ENCODE results near the gene MB21D2. TPM values are rescaled to one million over a fixed set of nuclear protein-coding genes. Genes with fewer than 3 reads are reported as not detected.

The MB21D2 gene
- total RNA-seq, 1 experiment from 2014 or later = 2.8 TPM

GRCh38 chr3:192947421-192947820, 29.8 kb upstream of the MB21D2 start:
- H3K9me3 ChIP-seq (ENCODE audit: control insufficient read depth in 1 of 2, insufficient read depth in 1 of 2, low read depth in 1 of 2, low read length in 2 of 2) = no peaks in the 10 kb centered on the region
- no peak overlapping the region for H3K4me3 ChIP-seq (replicated peaks in 1 of 2; ENCODE audit: low read depth in 1 of 2, low read length in 2 of 2)
- no TSS peak for BruUV-seq (replicated peaks)
- DNase-seq (ENCODE audit: low read depth, low spot score) (no peak), ATAC-seq (no peak)
- TF ChIP-seq ELF1 (IDR thresholded peaks at IDR 0.05; ENCODE audit: borderline replicate concordance, low read depth) (no peak), SRF (IDR thresholded peaks at IDR 0.05; ENCODE audit: low read depth) (no peak), SIN3A (IDR thresholded peaks at IDR 0.05; ENCODE audit: low read depth) (no peak), EZH2 (IDR thresholded peaks at IDR 0.05) (no peak), ZFX (IDR thresholded peaks at IDR 0.05) (no peak), MAX (IDR thresholded peaks at IDR 0.05) (no peak), YY1 (IDR thresholded peaks at IDR 0.05; ENCODE audit: extremely low read depth, insufficient replicate concordance, low read depth, low read length) (no peak), CTCF (IDR thresholded peaks at IDR 0.05 in 2 of 3, conservative IDR thresholded peaks at IDR 0.05 in 1 of 3; ENCODE audit: borderline replicate concordance in 1 of 3, insufficient read depth in 1 of 3, low read depth in 2 of 3, low read length in 2 of 3) (no peak), EGR1 (IDR thresholded peaks at IDR 0.05; ENCODE audit: low read depth) (no peak), SP1 (IDR thresholded peaks at IDR 0.05; ENCODE audit: low read depth) (no peak), EZH2phosphoT487 (IDR thresholded peaks at IDR 0.05; ENCODE audit: borderline replicate concordance) (no peak), POLR2A (IDR thresholded peaks at IDR 0.05; ENCODE audit: borderline replicate concordance, extremely low read depth, insufficient read depth, insufficient read length) (no peak), CBX3 (IDR thresholded peaks at IDR 0.05; ENCODE audit: low read depth) (no peak), TCF7L2 (IDR thresholded peaks at IDR 0.05; ENCODE audit: borderline replicate concordance, extremely low read depth, insufficient read depth, insufficient read length) (no peak), JUND (IDR thresholded peaks at IDR 0.05) (no peak), FOSL1 (IDR thresholded peaks at IDR 0.05; ENCODE audit: low read depth) (no peak)
- H3K4me2 ChIP-seq (ENCODE audit: low read length) = no peak overlapping the region
- ChIA-PET POLR2A (no interaction called here), RAD21 (ENCODE audit: low non-redundant PET in 1 of 2, low total read pairs in 2 of 2, uncharacterized antibody in 2 of 2, unreplicated experiment in 2 of 2) (no interaction called here), CTCF (no interaction called here)
- no peaks in the 10 kb centered on the region for H3K9me2 ChIP-seq (ENCODE audit: insufficient read depth)
- H3K9ac ChIP-seq (ENCODE audit: low read length) = no peak overlapping the region
- H3K27ac ChIP-seq (ENCODE audit: low read depth, low read length) = no peak overlapping the region
- H3K4me1 ChIP-seq (ENCODE audit: control insufficient read depth in 1 of 2, insufficient read depth in 2 of 2, low read length in 2 of 2) = no peaks in the 10 kb centered on the region
- no peaks in the 10 kb centered on the region for H4K20me1 ChIP-seq (ENCODE audit: insufficient read depth)
- H3K79me2 ChIP-seq (ENCODE audit: insufficient read depth, low read length) = no peaks in the 10 kb centered on the region
- intact Hi-C loops (cut with micrococcal nuclease) = no loop called here
- H2AFZ ChIP-seq (ENCODE audit: low read depth, low read length, poor library complexity, severe bottlenecking) = no peak overlapping the region
- H3K36me3 ChIP-seq (ENCODE audit: control insufficient read depth in 1 of 2, insufficient read depth in 2 of 2, low read length in 2 of 2) = no peaks in the 10 kb centered on the region
- no peaks in the 10 kb centered on the region for H3K27me3 ChIP-seq (ENCODE audit: insufficient read depth, low read length)

All from HCT116 (cell line).